GM19452 (cell line): ENCODE results near the gene GPBP1.
"Not testable (repeated sequence)": the region's sequence is repeated elsewhere in the genome, so short reads cannot be mapped to it uniquely, and the experiment has no call there.

Source experiments
- ATAC-seq: cut with Tn5 transposase; IDR thresholded peaks from one replicate; pipeline ENCODE4 v1.9.1; 2021; ENCODE audit not compliant: unreplicated experiment

Gene GPBP1

DNA sequence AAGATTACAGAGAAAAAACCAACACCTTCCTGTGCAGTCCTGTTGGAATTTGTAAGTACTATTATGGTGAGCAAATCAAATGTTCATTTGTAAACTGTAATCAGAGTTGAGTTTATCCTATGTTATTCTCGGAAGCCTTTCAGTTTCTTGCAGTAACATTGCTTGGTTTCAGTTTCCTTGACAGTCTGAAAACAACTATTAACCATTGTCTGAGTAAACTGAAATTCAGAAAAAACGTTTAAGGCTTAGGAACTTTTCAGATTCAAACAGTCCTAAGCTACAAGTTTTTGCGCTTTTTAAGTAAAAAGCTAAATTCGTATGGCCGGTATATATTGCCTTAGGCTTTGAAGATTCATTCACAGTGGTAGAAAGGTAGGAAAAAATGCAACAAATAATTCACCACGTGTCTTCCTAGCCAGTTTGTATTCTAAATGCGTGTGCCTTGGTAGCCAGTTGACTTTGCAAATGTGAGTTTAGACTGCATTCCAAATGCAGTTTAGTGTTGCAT lies 2.5 kb downstream of the GPBP1 start:
- no peak for ATAC-seq

DNA sequence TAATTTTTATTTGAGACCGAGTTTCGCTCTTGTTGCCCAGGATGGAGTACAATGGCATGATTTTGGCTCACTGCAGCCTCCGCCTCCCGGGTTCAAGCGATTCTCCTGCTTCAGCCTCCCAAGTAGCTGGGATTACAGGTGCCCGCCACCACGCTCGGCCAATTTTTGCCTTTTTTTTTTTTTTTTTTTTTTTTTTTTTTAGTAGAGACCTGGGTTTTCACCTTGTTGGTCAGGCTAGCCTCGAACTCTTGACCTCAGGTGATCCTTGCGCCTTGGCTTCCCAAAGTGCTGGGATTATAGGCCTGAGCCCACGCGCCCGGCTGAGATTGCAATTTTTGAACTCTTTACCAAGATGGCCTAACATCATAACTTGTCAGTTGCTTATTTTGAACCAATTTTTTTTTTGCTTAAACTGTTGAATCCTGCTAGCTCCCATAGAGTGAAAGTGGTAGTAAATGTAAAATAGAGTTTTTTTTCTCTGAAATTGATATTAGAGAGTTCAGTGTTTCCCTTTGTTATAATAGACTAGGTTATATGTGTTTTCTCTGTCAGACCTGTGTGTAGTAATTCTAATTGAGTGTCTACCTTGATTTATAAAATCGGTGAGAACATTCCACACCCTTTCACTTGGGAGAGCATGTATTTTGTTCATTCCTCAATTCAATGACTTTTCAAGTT lies 3.8 kb downstream of the GPBP1 start:
- no peak for ATAC-seq

DNA sequence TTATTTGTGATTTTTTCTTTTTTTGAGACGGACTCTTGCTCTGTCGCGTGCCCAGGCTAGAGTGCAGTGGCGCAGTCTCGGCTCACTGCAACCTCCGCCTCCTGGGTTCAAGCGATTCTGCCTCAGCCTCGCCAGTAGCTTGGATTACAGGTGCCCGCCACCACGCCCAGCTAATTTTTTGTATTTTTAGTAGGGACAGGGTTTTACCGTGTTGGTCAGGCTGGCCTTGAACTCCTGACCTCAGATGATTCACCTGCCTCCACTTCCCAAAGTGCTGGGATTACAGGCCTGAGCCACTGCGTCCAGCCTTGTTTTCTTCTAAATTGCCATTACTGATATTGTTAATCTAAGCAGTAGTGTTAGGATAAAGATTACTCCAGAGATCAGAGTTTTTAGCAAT lies 4.4 kb downstream of the GPBP1 start:
- ATAC-seq, result not testable (repeated sequence)

- ATAC-seq, result no peak
These were observed 5.7 kb downstream of the GPBP1 start for GRCh38 chr5:57179262-57180200.

DNA sequence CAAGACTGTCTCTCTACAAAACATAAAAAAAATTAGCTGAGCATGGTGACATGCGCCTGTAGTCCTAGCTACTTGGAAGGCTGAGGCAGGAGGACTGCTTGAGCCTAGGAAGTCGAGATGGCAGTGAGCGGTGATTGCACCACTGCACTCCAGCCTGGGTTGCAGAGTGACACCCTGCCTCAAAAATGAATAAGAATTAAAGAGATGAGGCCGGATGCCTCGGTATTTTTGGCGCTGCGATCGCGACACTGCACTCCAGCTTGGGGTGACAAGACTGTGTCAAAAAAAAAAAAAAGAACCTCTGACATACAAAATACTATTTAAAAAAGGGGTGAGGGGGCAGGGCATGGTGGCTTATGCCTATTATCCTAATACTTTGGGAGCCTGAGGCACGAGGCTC lies 7.3 kb downstream of the GPBP1 start:
- no peak for ATAC-seq

DNA sequence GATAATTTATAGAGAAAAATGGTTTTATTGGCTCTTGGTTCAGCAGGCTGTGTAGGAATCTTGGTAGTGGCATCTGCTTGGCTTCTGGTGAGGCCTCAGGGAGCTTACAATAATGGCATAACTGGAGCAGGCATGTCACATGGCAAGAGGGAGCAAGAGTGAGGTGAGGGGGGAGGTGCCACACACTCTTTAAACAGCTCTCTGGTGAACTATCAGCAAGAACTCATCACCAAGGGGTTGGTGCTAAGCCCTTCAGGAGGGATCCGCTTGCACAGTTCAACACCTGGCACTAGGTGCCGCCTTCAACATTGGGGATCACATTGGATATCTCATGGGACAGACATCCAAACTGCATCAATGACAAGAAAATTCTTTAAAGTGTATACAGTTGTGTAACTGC lies 10.5 kb downstream of the GPBP1 start:
- no peak for ATAC-seq

GRCh38 chr5:57185313-57185712 lies 11.5 kb downstream of the GPBP1 start:
- ATAC-seq, result no peak

GRCh38 chr5:57186194-57186593 lies 12.3 kb downstream of the GPBP1 start:
- ATAC-seq, result no peak

DNA sequence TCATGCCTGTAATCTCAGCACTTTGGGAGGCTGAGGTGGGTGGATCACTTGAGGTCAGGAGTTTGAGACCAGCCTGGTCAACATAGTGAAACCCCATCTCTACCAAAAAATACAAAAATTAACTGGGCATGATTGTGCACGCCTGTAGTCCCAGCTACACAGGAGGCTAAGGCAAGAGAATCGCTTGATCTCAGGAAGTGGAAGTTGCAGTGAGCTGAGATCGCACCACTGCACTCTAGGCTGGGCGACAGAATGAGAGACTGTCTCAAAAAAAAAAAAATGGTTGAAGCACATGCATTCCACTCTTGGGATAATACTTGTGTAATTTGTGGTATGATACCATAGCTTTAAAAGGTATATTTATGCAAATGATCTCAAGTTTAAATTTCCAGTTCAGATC lies 14.1 kb downstream of the GPBP1 start:
- not testable (repeated sequence) for ATAC-seq

DNA sequence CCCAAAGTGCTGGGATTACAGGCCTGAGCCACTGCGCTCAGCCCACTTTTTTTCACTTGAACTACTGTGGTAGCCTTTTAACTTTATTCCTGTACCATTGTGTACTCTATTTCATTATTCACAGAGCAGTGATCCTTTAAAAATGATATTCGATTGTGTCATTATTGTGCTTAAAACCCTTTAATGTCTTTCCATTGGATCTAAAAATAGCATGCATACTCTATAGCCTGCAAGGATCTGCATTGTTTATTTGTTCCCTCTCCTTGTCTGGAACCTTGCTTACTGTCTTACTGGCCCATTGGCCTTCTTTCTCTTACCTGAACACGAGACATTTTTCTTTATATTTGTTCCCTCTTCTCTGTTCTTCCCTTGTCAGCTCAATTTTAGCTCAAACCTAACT lies 15.7 kb downstream of the GPBP1 start:
- ATAC-seq, result no peak

DNA sequence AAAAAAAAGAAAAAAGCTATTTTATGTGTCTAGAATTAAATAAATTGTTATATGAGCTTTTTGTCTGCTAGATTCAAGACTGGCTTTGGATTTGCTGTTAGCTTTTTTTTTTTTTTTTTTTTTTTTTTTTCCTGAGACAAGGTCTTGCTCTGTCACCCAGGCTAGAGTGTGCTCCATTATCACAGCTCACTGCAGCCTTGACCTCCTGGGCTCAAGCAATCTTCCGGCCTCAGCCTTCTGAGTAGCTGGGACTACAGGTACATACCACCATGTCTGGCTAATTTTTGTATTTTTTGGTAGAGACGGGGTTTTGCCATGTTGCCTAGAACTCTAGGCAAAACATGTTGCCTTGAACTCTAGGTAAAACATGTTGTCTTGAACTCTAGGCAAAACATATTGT lies 16.7 kb downstream of the GPBP1 start:
- ATAC-seq, result no peak

- ATAC-seq, result no peak
These were observed 17.3 kb downstream of the GPBP1 start for GRCh38 chr5:57191163-57191562.

GRCh38 chr5:57191986-57192385 lies 18.1 kb downstream of the GPBP1 start:
- ATAC-seq, result no peak

DNA sequence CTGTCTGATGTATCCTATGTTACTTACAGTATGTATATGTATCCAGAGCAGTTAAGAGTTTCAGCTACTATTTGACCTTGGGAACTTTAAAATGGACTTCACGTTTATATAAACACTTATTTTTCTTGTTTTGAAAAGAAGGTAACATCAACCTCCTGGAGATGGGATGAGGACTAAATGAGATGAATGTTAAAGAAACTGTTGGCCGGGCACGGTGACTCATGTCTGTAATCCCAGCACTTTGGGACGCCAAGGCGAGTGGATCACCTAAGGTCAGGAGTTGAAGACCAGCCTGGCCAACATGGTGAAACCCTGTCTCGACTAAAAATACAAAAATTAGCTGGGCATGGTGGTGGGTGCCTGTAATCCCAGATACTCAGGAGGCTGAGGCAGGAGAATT lies 19.0 kb downstream of the GPBP1 start:
- not testable (repeated sequence) for ATAC-seq

DNA sequence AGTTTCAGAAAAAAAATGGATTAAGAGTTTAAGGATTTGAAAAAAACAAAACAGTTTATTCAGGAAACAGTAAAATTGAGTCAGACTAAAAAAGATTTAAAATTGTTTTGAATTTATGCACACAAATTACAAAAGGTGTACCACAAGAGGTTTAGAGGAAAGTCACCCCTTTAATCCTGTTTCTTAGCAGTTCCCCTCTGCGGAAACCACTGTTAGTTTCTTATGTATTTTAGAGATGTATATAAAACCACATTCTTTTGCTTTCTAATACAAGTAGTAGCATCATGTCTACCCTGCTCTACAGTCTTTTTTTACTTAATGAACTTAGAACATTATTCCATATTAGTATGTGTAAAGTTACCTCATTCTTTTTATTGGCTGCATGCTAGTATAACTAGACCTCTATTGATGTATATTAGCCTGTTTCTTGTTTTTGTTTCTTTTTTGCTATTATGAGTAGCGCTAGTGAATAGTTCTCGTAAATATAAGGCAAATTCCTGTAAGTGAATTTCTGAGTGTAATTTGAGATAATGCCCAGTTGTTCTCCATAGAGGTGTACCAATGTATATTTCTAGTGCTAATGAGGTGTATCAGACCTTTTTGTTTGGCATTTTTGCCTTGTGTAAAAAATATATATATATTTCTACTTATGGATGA lies 20.0 kb downstream of the GPBP1 start:
- no peak for ATAC-seq

GRCh38 chr5:57194653-57195052 lies 20.8 kb downstream of the GPBP1 start:
- no peak for ATAC-seq

GRCh38 chr5:57195060-57195459 lies 21.2 kb downstream of the GPBP1 start:
- ATAC-seq, result no peak

DNA sequence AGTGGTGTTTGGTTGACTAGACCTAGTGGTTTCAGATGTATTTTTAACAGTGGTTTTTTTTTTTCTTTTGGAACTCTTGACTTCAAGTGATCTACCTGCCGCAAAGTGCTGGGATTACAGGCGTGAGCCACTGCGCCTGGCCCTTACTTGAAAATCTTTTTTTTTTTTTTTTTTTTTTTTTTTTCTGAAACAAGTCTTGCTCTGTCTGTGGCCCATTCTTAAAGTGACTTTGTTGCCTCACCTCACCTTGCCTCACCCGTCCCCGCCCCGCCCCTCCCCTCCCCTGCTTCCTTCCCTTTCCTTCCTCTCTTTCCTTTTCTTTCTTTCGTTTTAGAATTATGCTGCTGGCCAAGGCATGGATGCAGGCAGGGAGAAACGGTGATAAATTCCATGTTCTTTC lies 26.0 kb downstream of the GPBP1 start:
- ATAC-seq, result no peak

GRCh38 chr5:57202811-57203210 lies 29.0 kb downstream of the GPBP1 start:
- no peak for ATAC-seq

- ATAC-seq, result no peak
These were observed 33.3 kb downstream of the GPBP1 start for GRCh38 chr5:57207007-57207653.

DNA sequence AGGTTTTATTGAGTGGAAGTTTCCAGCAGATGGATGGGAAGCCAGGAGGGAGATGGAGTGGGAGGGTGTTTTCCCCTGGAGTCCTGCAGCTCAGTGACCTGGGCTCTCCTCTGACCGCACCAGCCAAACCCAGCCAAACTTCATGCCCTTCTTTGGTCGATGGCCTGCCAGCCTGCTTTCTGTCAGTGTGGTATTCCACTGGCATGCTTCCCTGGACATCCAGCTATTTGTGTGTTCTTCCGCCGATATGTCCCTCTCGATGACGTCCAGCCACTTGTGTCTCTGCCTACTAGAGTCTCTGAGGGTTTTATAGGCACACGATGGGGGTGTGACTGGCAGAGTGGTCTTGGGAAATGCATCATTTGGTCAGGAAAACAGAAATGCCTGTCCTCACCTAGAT lies 33.8 kb downstream of the GPBP1 start:
- no peak for ATAC-seq
